ENCODE results near the gene ZNF652.

ZNF652 gene

GRCh38 chr17:49363251-49363650, 1.2 kb upstream of the ZNF652 start (continued):
- no peak for TF ChIP-seq PATZ1 (CRISPR knock-in tag; IDR thresholded peaks at IDR 0.05; ENCODE audit: borderline replicate concordance)
- TF ChIP-seq RARB (CRISPR knock-in tag; IDR thresholded peaks at IDR 0.05): no peak
- TF ChIP-seq ESRRG (CRISPR knock-in tag; IDR thresholded peaks at IDR 0.05): no peak
- TF ChIP-seq TOX (CRISPR knock-in tag; IDR thresholded peaks at IDR 0.05; ENCODE audit: borderline replicate concordance): no peak
- no peak for TF ChIP-seq TSHZ2 (CRISPR knock-in tag; IDR thresholded peaks at IDR 0.05)

GRCh38 chr17:49362723-49363117, 670 bp upstream of the ZNF652 start:
- no peak for ATAC-seq
- TF ChIP-seq CSDC2 (CRISPR knock-in tag; IDR thresholded peaks at IDR 0.05): no peak
- TF ChIP-seq RARB (CRISPR knock-in tag; IDR thresholded peaks at IDR 0.05): no peak
- TF ChIP-seq ZNF565 (CRISPR knock-in tag; conservative IDR thresholded peaks at IDR 0.05; ENCODE audit: low read depth): no peak
- no peak for TF ChIP-seq ZNF70 (CRISPR knock-in tag; IDR thresholded peaks at IDR 0.05)
- TF ChIP-seq ESRRG (CRISPR knock-in tag; IDR thresholded peaks at IDR 0.05): no peak
- TF ChIP-seq BACH2 (CRISPR knock-in tag; IDR thresholded peaks at IDR 0.05; ENCODE audit: borderline replicate concordance): no peak
- TF ChIP-seq TCF4 (CRISPR knock-in tag; IDR thresholded peaks at IDR 0.05; ENCODE audit: borderline replicate concordance): no peak
- TF ChIP-seq ZNF8 (CRISPR knock-in tag; IDR thresholded peaks at IDR 0.05): no peak
- no peak for TF ChIP-seq PATZ1 (CRISPR knock-in tag; IDR thresholded peaks at IDR 0.05; ENCODE audit: borderline replicate concordance)
- TF ChIP-seq POU6F1 (CRISPR knock-in tag; IDR thresholded peaks at IDR 0.05; ENCODE audit: borderline replicate concordance, low read depth): no peak
- TF ChIP-seq CSRNP3 (CRISPR knock-in tag; IDR thresholded peaks at IDR 0.05): no peak
- TF ChIP-seq SNAI2 (CRISPR knock-in tag; IDR thresholded peaks at IDR 0.05): no peak
- TF ChIP-seq ISL1 (CRISPR knock-in tag; IDR thresholded peaks at IDR 0.05): no peak
- no peak for TF ChIP-seq PPARA (CRISPR knock-in tag; IDR thresholded peaks at IDR 0.05; ENCODE audit: borderline replicate concordance)
- no peak for TF ChIP-seq ZFP30 (CRISPR knock-in tag; IDR thresholded peaks at IDR 0.05)
- TF ChIP-seq ZFP3 (CRISPR knock-in tag; IDR thresholded peaks at IDR 0.05): no peak

- ATAC-seq: peak; percentile 59
- TF ChIP-seq BACH2 (CRISPR knock-in tag; IDR thresholded peaks at IDR 0.05; ENCODE audit: borderline replicate concordance) (no peak), ZFP30 (CRISPR knock-in tag; IDR thresholded peaks at IDR 0.05) (no peak), CSDC2 (CRISPR knock-in tag; IDR thresholded peaks at IDR 0.05) (no peak), ZFP3 (CRISPR knock-in tag; IDR thresholded peaks at IDR 0.05) (no peak), SNAI2 (CRISPR knock-in tag; IDR thresholded peaks at IDR 0.05) (no peak)
Measured at GRCh38 chr17:49361129-49361901, 735 bp downstream of the ZNF652 start.
